ENCODE results near the gene GABPB2.

- TF ChIP-seq CTCF (conservative IDR thresholded peaks at IDR 0.05; ENCODE audit: low read depth, low read length) (no peak), EZH2 (IDR thresholded peaks at IDR 0.05; ENCODE audit: low read length, unreplicated experiment) (no peak)
Measured at GRCh38 chr1:151167116-151167515, 96.6 kb downstream of the GABPB2 start.

Data from PC-3 (cell line).